Osteocyte (in vitro differentiated cells): ENCODE data around the gene USP37. TPM values are rescaled to one million over a fixed set of nuclear protein-coding genes. Genes with fewer than 3 reads are reported as not detected.

Experiments
- DNase-seq: peaks from one replicate; pipeline ENCODE4 v3.0.0; 2021; ENCODE audit warnings: mixed read lengths; ENCODE audit not compliant: unreplicated experiment; ENCODE audit errors: extremely low spot score
- H3K27ac Mint-ChIP-seq: one replicate; pipeline ENCODE4 v1.8.0; 2021; ENCODE audit warnings: mild to moderate bottlenecking, mixed read lengths; ENCODE audit not compliant: unreplicated experiment
- H3K27me3 Mint-ChIP-seq: one replicate; pipeline ENCODE4 v1.8.0; 2021; ENCODE audit warnings: mixed read lengths; ENCODE audit not compliant: unreplicated experiment
- H3K36me3 Mint-ChIP-seq: one replicate; pipeline ENCODE4 v1.8.0; 2021; ENCODE audit warnings: mixed read lengths; ENCODE audit not compliant: unreplicated experiment
- H3K4me1 Mint-ChIP-seq: one replicate; pipeline ENCODE4 v1.8.0; 2021; ENCODE audit warnings: mixed read lengths; ENCODE audit not compliant: unreplicated experiment
- H3K4me3 Mint-ChIP-seq: one replicate; pipeline ENCODE4 v1.8.0; 2021; ENCODE audit warnings: mild to moderate bottlenecking, moderate library complexity, mixed read lengths; ENCODE audit not compliant: unreplicated experiment
- H3K9me3 Mint-ChIP-seq: one replicate; pipeline ENCODE4 v1.8.0; 2021; ENCODE audit warnings: mixed read lengths; ENCODE audit not compliant: unreplicated experiment
- total RNA-seq: library from RNA; stranded (reverse); gene quantifications from 2 replicates; pipeline ENCODE4 v1.2.1, GENCODE V29; 2021
- TF ChIP-seq, protein P1 (sequence below): fragments of 200-600 bp; sonication (generic); IDR thresholded peaks from 2 replicates; pipeline ENCODE4 v1.5.0; 2021; ENCODE audit warnings: antibody characterized with exemption, mild to moderate bottlenecking, moderate library complexity

The USP37 gene
- total RNA-seq, 1 donor from 2014 or later, result 14.6 TPM

DNA sequence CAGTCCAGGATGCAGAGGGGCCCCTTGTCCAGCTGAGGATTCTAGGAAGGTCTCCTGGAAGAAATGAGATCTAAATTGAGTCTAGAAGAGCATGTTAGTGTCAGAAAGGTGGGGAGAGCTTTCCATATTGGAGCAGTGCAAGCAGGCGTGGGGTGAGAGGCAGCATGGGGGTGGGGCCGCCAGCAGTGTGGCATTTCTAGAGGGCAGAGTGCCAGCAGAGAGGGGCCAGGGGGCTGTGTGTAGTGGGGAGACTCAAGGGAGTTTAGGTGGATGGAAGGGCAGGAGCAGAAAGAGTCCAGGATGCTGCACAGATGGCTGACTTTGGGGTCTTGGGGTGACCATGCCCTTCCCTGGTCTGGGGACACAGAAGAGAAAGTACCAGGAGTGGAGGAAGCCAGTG lies 147.1 kb downstream of the USP37 start:
- DNase-seq, result no peak
- Mint-ChIP-seq H3K36me3 (no peaks in the 10 kb centered on the region), H3K27ac (no peak overlapping the region), H3K9me3 (no peaks in the 10 kb centered on the region), H3K27me3 (no peaks in the 10 kb centered on the region), H3K4me3 (no peak overlapping the region), H3K4me1 (no peaks in the 10 kb centered on the region)
- TF ChIP-seq, protein P1, sequence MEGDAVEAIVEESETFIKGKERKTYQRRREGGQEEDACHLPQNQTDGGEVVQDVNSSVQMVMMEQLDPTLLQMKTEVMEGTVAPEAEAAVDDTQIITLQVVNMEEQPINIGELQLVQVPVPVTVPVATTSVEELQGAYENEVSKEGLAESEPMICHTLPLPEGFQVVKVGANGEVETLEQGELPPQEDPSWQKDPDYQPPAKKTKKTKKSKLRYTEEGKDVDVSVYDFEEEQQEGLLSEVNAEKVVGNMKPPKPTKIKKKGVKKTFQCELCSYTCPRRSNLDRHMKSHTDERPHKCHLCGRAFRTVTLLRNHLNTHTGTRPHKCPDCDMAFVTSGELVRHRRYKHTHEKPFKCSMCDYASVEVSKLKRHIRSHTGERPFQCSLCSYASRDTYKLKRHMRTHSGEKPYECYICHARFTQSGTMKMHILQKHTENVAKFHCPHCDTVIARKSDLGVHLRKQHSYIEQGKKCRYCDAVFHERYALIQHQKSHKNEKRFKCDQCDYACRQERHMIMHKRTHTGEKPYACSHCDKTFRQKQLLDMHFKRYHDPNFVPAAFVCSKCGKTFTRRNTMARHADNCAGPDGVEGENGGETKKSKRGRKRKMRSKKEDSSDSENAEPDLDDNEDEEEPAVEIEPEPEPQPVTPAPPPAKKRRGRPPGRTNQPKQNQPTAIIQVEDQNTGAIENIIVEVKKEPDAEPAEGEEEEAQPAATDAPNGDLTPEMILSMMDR, result no peak

DNA sequence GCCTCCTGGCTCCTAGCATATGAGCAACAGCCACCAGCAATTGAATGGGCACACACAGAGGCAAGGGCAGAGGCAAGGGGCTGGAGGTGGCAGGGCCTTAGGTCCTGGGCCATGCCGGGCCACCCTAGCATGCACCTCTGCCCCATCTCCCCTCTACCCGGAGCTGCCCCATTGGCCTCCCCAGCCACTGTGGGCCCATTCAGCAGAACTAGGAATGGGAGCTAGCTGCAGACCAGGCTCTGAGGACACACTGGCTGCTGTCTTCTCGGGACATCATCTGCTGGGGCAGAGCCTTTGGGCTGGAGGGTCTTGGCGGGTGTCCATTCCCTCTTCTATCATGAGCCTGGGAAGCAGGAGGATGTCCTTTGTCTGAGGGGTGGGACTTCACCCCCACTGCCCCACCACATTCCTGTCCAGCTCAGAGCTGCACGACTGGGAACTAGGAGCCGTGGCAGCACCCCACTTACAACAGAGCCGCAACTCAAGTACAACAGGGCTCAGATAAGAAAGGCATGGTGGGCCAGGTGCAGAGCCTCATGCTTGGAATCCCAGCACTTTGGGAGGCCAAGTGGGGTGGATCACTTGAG lies 148.4 kb downstream of the USP37 start:
- Mint-ChIP-seq H3K4me3 (no peak overlapping the region), H3K27ac (no peak overlapping the region)

DNA sequence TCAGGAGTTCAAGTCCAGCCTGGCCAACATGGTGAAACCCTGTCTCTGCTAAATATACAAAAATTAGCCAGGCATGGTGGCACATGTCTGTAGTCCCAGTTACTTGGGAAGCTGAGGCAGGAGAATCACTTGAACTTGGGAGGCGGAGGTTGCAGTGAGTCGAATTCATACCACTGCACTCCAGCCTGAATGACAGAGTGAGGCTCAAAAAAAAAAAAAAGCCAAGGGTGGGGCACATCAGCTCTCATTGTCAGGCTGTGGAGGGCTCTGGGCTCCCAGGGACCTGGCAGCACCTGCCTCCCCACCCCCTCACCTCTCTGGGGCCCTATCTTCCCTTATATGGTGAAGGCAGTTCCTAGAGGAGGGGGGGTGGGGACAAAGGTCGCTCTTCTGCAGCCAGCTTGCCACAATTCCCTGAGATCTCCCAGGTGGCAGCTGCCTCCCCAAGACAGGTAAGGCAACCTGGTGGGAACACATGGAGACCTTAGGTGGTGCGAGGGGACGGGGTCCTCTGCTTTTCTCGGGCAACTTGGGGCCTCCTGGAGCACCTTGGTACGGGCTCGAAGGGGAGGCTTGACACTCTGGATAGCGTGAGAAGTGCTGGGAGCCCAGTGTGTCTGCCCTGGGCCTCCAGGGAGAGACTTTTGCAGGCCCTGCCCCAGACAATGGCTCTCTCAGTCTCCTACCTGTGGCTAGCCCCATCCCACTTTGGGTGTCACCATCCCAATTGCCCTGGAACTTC lies 149.3 kb downstream of the USP37 start, which contains the start of gene VIL1:
Gene VIL1 (plus strand): TSS at position 407 of the 742 bp plus-strand sequence. CDS start 4,656 bp downstream, outside the sequence.
- Mint-ChIP-seq H3K27me3 (no peaks in the 10 kb centered on the region), H3K27ac (no peak within 1 kb of the TSS), H3K9me3 (no peaks in the 10 kb centered on the region), H3K36me3 (no peaks in the 10 kb centered on the region), H3K4me1 (no peaks in the 10 kb centered on the region), H3K4me3 (no peak within 1 kb of the TSS)
- TF ChIP-seq, protein P1, result no peak
- no peak for DNase-seq

More for the DNA sequence above, 148.4 kb downstream of the USP37 start:
- H3K4me1 Mint-ChIP-seq, result no peaks in the 10 kb centered on the region
- H3K27me3 Mint-ChIP-seq, result no peaks in the 10 kb centered on the region
- H3K36me3 Mint-ChIP-seq, result no peaks in the 10 kb centered on the region
- H3K9me3 Mint-ChIP-seq, result no peaks in the 10 kb centered on the region
- DNase-seq, result no peak
- TF ChIP-seq, protein P1, result no peak

DNA sequence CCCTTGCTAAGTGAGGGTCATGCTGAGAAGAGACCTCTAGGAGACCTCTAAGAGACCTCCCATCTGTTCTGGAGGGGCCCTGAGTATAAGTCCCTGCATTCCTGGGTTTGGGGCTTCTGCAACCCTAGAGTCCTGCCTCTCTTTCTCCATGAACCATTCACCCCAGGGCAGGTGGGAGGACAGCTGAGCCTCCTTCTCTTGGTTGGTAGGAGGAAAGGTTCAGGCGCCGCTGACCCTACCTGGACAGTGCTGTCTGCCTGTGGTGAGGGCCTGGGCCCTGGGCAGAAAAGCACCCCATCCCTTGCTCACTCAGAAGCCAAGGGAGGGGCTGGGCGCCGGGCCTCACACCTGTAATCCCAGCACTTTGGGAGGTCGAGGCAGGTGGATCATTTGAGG lies 149.8 kb downstream of the USP37 start:
- Mint-ChIP-seq H3K27ac (no peak overlapping the region), H3K27me3 (no peaks in the 10 kb centered on the region), H3K4me1 (no peaks in the 10 kb centered on the region), H3K9me3 (no peaks in the 10 kb centered on the region), H3K36me3 (no peaks in the 10 kb centered on the region), H3K4me3 (no peak overlapping the region)
- no peak for DNase-seq
- TF ChIP-seq, protein P1, result no peak

DNA sequence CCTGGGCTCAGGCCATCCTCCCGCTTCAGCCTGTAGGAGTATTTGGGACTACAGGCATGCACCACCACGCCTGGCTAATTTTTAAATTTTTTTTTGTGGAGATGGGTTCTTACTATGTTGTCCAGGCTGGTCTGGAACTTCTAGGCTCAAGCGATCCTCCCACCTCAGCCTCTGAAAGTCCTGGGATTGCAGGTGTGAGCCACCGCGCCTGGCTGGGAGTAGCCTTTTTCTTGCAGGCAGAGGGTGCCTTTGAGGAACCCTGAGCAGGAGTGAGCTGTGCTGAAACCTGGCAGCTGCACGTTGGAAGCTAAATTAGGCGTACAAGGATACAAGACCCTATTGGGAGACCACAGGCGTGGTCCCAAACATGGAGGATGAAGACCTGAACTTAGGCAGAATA lies 160.4 kb downstream of the USP37 start:
- no peak overlapping the region for H3K27ac Mint-ChIP-seq
- no peak for DNase-seq
- H3K4me1 Mint-ChIP-seq, result peaks cover 31% of the 10 kb centered on the region
- TF ChIP-seq, protein P1, result no peak
- H3K9me3 Mint-ChIP-seq, result no peaks in the 10 kb centered on the region
- peaks cover 12% of the 10 kb centered on the region for H3K36me3 Mint-ChIP-seq
- H3K4me3 Mint-ChIP-seq, result no peak overlapping the region
- H3K27me3 Mint-ChIP-seq, result no peaks in the 10 kb centered on the region
